Measurements from ENCODE around the gene FRK.
"Not testable (repeated sequence)": the region's sequence is repeated elsewhere in the genome, so short reads cannot be mapped to it uniquely, and the experiment has no call there.

Gene FRK, protein sequence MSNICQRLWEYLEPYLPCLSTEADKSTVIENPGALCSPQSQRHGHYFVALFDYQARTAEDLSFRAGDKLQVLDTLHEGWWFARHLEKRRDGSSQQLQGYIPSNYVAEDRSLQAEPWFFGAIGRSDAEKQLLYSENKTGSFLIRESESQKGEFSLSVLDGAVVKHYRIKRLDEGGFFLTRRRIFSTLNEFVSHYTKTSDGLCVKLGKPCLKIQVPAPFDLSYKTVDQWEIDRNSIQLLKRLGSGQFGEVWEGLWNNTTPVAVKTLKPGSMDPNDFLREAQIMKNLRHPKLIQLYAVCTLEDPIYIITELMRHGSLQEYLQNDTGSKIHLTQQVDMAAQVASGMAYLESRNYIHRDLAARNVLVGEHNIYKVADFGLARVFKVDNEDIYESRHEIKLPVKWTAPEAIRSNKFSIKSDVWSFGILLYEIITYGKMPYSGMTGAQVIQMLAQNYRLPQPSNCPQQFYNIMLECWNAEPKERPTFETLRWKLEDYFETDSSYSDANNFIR

GRCh38 chr6:116060572-116061283, at the start of gene FRK:
FRK (minus strand) TSS chr6:116060891; CDS start chr6:116060311, 580 bp downstream.
- FAIRE-seq, result no peak
- no peak for DNase-seq (ENCODE audit: insufficient read length, low spot score)
- TF ChIP-seq POLR2A (IDR thresholded peaks at IDR 0.05; ENCODE audit: low read depth, low read length), result no peak

DNA sequence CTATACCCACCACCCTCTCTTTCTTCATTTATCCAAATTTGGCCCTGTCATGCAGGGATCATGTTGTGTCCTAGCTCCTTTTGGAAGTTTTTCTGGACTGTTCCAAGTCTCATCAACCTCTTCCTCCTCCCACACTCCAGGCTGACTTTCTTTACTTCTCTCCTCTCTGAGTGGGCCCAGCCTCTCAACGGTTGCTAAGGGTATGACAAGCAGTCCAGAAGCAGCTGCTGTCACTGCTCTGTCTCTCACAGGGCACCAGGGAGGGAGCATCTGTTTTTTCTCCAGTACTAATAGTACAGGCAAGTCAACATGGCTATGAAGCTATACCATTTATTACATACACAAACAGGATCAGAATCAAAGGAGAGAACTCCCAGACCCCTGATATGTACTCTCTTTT, 48.1 kb upstream of the FRK start:
- FAIRE-seq (no peak), DNase-seq (ENCODE audit: insufficient read length, low spot score) (no peak)
- no peak for TF ChIP-seq POLR2A (IDR thresholded peaks at IDR 0.05; ENCODE audit: low read depth, low read length)

GRCh38 chr6:116106146-116106545, 45.5 kb upstream of the FRK start:
- TF ChIP-seq POLR2A (IDR thresholded peaks at IDR 0.05; ENCODE audit: low read depth, low read length), result no peak
- no peak for DNase-seq (ENCODE audit: insufficient read length, low spot score)
- FAIRE-seq, result no peak

- TF ChIP-seq POLR2A (IDR thresholded peaks at IDR 0.05; ENCODE audit: low read depth, low read length), result no peak
- FAIRE-seq (no peak), DNase-seq (ENCODE audit: insufficient read length, low spot score) (no peak)
Observed at GRCh38 chr6:116105247-116105646, 44.6 kb upstream of the FRK start.

- DNase-seq (ENCODE audit: insufficient read length, low spot score) (no peak), FAIRE-seq (no peak)
- TF ChIP-seq POLR2A (IDR thresholded peaks at IDR 0.05; ENCODE audit: low read depth, low read length), result no peak
Observed at GRCh38 chr6:116104636-116105035, 43.9 kb upstream of the FRK start.

- TF ChIP-seq POLR2A (IDR thresholded peaks at IDR 0.05; ENCODE audit: low read depth, low read length), result no peak
- FAIRE-seq (no peak), DNase-seq (ENCODE audit: insufficient read length, low spot score) (no peak)
Observed at GRCh38 chr6:116102873-116103272, 42.2 kb upstream of the FRK start.

DNA sequence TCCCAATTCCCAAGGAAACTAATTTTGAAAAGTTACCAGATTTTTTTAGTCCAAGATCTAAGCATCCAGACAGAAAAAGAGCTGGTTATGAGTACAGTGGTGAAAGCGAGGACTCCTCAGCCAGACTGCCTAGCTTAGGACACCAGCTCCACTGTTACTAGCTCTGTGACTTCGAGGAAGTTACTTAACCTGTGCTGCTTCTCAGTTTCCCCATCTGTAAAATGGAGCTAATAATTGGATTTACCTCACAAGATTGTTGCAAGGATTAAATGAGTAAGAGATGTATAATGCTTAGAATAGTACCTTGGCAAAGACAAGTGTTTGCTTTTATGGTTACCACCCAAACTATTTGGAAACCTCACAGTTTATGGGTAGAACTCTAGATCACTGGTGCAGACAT, 41.1 kb upstream of the FRK start:
- no peak for DNase-seq (ENCODE audit: insufficient read length, low spot score)
- FAIRE-seq, result no peak
- no peak for TF ChIP-seq POLR2A (IDR thresholded peaks at IDR 0.05; ENCODE audit: low read depth, low read length)

DNA sequence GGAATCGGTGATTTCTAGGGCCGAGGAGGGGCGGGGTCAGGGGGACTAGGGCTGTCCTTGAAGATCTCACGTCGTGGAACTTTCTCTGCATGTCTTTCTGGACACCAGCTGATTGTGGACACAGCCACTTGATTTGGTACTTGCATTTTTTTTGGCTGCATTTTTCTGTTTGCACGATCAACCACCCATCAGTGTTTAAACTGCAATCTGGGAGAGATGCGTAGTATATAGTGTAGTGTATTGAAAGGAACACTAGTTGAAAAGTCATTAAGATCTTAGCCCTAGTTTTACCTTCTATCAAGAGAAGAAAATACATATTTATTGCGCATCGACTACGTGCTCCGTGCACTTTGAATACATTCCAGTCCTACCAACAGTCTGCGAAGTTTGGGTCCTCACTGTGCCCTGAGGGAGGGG, 40.6 kb upstream of the FRK start:
- DNase-seq (ENCODE audit: insufficient read length, low spot score) (no peak), FAIRE-seq (no peak)
- no peak for TF ChIP-seq POLR2A (IDR thresholded peaks at IDR 0.05; ENCODE audit: low read depth, low read length)

DNA sequence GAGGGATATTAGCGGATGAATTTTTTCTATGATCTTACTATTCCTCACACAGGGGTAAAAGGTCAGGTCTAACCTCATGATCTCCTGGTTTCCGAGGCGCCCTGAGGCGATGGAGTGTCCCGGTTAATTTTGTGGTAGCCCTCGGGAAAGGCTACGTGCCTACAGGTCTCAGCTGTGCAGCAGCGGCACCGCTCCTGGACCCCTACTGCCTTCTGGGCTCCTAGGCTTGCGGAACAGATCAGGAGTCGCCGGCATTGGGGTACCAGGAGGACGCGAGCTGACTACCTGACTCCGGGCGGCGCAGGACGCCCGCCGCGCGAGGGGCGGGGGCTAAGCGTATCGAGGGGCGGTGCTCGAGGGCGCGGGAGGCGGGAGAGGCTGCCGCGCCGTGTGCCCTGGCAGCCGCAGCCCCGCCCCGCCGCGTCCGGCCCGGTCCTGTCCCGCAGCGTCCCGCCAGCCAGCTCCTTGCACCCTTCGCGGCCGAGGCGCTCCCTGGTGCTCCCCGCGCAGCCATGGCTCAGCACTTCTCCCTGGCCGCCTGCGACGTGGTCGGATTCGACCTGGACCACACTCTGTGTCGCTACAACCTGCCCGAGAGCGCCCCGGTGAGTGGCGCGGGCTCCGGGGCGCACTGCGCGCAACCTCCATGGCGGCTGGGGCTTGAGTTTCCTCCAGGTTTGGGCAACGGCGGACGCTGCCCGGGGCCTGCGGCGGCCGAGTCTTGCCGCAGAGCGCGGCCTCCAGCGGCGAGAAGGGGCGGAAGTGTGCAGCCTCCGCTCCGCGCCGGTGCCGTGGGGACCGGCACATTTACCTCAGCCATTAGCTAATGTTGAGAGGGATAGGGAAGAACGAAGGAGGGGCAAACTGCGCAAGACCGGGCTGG, 40.0 kb upstream of the FRK start, which contains the start of gene NT5DC1:
NT5DC1 (plus strand) TSS at position 435 of the 883 bp plus-strand sequence; CDS start at position 513, 78 bp downstream.
- TF ChIP-seq POLR2A (IDR thresholded peaks at IDR 0.05; ENCODE audit: low read depth, low read length), result peak; percentile 84
- FAIRE-seq, result no peak
- DNase-seq (ENCODE audit: insufficient read length, low spot score), result peak; percentile 63

GRCh38 chr6:116099036-116099435, 38.3 kb upstream of the FRK start:
- FAIRE-seq, result no peak
- DNase-seq (ENCODE audit: insufficient read length, low spot score), result no peak
- TF ChIP-seq POLR2A (IDR thresholded peaks at IDR 0.05; ENCODE audit: low read depth, low read length), result no peak

- no peak for FAIRE-seq
- DNase-seq (ENCODE audit: insufficient read length, low spot score), result no peak
- no peak for TF ChIP-seq POLR2A (IDR thresholded peaks at IDR 0.05; ENCODE audit: low read depth, low read length)
Observed at GRCh38 chr6:116096979-116097816, 36.5 kb upstream of the FRK start.

DNA sequence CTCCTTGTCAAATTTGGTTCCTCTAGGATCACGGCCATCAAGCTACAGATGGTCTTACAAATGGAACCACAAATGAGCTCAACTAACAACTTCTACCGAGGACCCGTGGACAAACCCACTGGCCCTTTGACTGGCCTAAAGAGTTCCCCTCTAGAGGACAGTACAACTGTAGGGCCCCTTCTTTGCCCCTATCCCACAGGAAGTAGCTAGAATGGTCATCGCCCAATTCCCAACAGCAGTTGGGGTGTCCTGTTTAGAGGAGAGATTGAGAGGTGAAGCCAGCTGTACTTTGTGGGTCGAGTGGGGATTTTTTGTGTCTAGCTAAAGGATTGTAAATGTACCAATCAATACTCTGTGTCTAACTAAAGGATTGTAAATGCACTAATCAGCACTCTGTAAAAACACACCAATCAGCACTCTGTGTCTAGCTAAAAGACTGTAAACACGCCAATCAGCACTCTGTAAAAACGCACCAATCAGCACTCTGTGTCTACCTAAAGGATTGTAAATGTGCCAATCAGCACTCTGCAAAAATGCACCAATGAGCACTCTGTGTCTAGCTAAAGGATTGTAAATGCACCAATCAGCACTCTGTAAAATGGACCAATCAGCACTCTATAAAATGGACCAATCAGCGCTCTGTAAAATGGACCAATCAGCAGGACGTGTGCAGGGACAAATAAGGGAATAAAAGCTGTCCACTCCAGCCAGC, 35.5 kb upstream of the FRK start:
- DNase-seq (ENCODE audit: insufficient read length, low spot score); FAIRE-seq: not testable (repeated sequence)
